ENCODE results near the gene MFSD2A. TPM values are rescaled to one million over a fixed set of nuclear protein-coding genes. Genes with fewer than 3 reads are reported as not detected.
A peak's percentile ranks its signal among the peaks of the same experiment; 100 is the strongest.

The MFSD2A gene
- total and polyA plus RNA-seq, 8 donors, result 0.75 to 16.1 (median 6.4) TPM; not detected in 1

DNA sequence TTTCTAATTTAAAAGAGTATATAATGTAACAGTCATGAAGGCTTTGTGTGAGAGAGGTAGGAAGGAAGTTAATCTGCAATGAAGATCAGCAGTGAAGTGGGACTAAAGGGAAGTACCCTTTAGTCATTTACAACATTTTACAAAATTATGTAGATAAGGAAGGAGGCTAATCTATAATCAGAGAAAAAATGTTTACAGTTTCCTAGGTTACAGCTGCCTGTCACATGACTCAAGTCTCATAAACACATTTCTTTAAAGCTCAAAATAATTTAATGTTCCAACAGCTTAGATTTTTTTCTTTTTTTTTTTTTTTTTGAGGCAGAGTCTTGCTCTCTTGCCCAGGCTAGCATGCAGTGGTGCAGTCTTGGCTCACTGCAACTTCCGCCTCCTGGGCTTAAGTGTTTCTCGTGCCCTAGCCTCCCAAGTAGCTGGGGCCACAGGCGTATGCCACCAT lies 59.3 kb downstream of the MFSD2A start:
- no peaks in the 10 kb centered on the region for H3K36me3 ChIP-seq
- no peak for TF ChIP-seq POLR2A (IDR thresholded peaks at IDR 0.05)
- TF ChIP-seq EP300 (IDR thresholded peaks at IDR 0.05), result no peak
- TF ChIP-seq, protein P1, sequence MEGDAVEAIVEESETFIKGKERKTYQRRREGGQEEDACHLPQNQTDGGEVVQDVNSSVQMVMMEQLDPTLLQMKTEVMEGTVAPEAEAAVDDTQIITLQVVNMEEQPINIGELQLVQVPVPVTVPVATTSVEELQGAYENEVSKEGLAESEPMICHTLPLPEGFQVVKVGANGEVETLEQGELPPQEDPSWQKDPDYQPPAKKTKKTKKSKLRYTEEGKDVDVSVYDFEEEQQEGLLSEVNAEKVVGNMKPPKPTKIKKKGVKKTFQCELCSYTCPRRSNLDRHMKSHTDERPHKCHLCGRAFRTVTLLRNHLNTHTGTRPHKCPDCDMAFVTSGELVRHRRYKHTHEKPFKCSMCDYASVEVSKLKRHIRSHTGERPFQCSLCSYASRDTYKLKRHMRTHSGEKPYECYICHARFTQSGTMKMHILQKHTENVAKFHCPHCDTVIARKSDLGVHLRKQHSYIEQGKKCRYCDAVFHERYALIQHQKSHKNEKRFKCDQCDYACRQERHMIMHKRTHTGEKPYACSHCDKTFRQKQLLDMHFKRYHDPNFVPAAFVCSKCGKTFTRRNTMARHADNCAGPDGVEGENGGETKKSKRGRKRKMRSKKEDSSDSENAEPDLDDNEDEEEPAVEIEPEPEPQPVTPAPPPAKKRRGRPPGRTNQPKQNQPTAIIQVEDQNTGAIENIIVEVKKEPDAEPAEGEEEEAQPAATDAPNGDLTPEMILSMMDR (IDR thresholded peaks at IDR 0.05), result no peak
- TF ChIP-seq POLR2AphosphoS5 (IDR thresholded peaks at IDR 0.05), result no peak
- H3K27me3 ChIP-seq, result no peaks in the 10 kb centered on the region
- H3K9me3 ChIP-seq, result no peaks in the 10 kb centered on the region
- intact Hi-C loops (cut with DNase I; ENCODE audit: low total_unique reads), result no loop called here
- peak overlapping the region in 1 of 5 donors; percentile 19 for H3K27ac ChIP-seq
- no peaks in the 10 kb centered on the region for H3K4me1 ChIP-seq
- H3K4me3 ChIP-seq, result no peak overlapping the region
- WGBS, 5 donors, result 74 to 90% (median 83%) methylated on average over 3 of the region's 3 CpGs
- DNase-seq, result no peak

DNA sequence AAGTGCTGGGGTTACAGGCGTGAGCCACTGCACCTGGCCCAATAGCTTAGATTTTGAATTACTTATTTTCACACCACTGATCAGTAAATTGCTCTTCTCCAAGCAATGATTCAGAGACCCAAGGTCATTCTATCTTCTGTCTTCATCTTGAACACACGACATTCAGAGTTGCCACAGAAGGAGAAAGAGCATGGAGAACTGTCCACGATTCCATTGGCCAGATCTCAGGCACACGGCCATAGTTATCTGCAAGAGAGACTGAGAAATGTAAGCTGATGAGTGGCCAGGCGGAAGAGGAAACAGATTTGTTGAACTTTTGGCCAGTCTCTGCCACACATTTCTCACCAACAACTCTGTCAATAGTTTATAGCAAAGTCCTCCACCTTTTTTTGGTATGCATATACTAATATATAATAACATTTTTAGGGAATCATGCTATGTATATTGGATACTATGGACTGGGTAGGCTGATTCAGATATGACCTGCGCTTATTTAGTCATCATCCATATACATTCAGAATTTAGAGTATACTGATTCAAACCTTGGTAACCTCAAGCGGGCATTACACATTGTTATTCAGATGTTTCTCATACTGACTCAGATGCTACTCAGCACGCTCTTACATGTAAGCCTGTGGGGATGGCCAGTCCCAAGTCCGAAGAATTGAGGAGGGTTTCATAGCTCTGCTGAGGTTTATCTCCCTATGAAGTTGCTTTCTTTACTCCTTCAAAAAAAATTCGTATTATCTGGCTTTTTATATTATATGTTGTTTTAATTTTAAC lies 60.1 kb downstream of the MFSD2A start:
- intact Hi-C loops (cut with DNase I; ENCODE audit: low total_unique reads), result no loop called here
- WGBS, 5 donors, result 61 to 69% (median 66%) methylated on average over 10 of the region's 10 CpGs
- Histone ChIP-seq H3K36me3 (no peaks in the 10 kb centered on the region), H3K4me1 (no peaks in the 10 kb centered on the region), H3K27me3 (no peaks in the 10 kb centered on the region), H3K27ac (peak overlapping the region in 1 of 5 donors; percentile 19), H3K4me3 (no peak overlapping the region), H3K9me3 (no peaks in the 10 kb centered on the region)
- TF ChIP-seq, protein P1 (IDR thresholded peaks at IDR 0.05), result no peak
- no peak for TF ChIP-seq POLR2AphosphoS5 (IDR thresholded peaks at IDR 0.05)
- DNase-seq, result no peak

DNA sequence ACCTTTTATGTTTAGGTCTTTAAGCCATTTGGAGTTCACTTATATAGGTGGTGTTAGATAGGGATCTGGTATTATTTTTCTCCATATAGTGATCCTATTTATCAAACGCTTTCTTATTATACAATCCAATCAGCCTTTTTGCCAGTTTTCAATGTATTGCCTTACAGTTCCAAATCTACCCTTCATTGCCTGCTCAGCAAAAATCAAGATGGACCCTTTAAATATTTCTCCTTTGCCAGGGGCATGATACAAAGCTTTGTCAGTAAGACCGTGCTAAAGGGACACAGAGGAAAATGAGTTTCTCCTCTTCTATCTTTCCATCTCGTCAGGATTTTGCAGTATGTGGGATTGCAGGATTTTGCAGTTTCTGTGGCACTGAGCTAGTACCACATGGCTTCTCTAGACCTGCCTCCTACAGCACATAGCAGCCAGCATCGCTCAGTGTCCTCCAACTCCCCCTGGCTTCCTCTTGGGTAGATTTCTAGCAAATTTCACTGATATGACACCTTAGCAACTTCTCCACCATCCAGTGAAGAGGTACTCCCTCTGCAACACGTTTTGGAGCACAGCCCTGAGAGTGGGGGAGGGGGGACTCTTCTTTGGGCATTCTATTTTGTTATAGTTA lies 63.1 kb downstream of the MFSD2A start:
- H3K9me3 ChIP-seq, result no peaks in the 10 kb centered on the region
- WGBS, 5 donors, result 70 to 80% (median 71%) methylated on average over 5 of the region's 5 CpGs
- no peaks in the 10 kb centered on the region for H3K27me3 ChIP-seq
- H3K4me3 ChIP-seq, result no peak overlapping the region
- no peak overlapping the region for H3K27ac ChIP-seq
- DNase-seq, result no peak
- TF ChIP-seq POLR2A (IDR thresholded peaks at IDR 0.05) (no peak), POLR2AphosphoS5 (IDR thresholded peaks at IDR 0.05) (no peak), EP300 (IDR thresholded peaks at IDR 0.05) (no peak)
- TF ChIP-seq, protein P1 (IDR thresholded peaks at IDR 0.05), result no peak
- H3K4me1 ChIP-seq, result no peaks in the 10 kb centered on the region
- H3K36me3 ChIP-seq, result no peaks in the 10 kb centered on the region
- intact Hi-C loops (cut with DNase I; ENCODE audit: low total_unique reads), result no loop called here

Small RNA genes lying within 50 kb of the gene (small RNA-seq; reads per million reads assigned to genes)
- gene RF00019, result 0 reads per million in 4 donors

Other genes with a start within 250 kb of the MFSD2A start
- 100 to 1,000 TPM in 2 of 5 donors, 10 to 100 TPM in 3; 34.9 to 206 (median 42.9) TPM for gene PPIE, start 216.3 kb upstream of the MFSD2A start, total RNA-seq
- 10 to 100 TPM; 46.7 to 54.5 (median 50.9) TPM for gene PPIE, start 216.3 kb upstream of the MFSD2A start, polyA plus RNA-seq
- gene OXCT2, start 183.8 kb upstream of the MFSD2A start, total RNA-seq, result 1 to 10 TPM in 2 of 5 donors, not detected in 3; 3.1 to 4.8 TPM
- 1 to 10 TPM in 2 of 3 donors, under 1 TPM in 1; 0.53 to 1.5 (median 1.5) TPM for gene OXCT2, start 183.8 kb upstream of the MFSD2A start, polyA plus RNA-seq
- 1 to 10 TPM in 3 of 5 donors, under 1 TPM in 1, not detected in 1; 0.14 to 5.2 (median 1.6) TPM for gene BMP8B, start 166.3 kb upstream of the MFSD2A start, total RNA-seq
- under 1 TPM; 0.31 to 0.68 (median 0.37) TPM for gene BMP8B, start 166.3 kb upstream of the MFSD2A start, polyA plus RNA-seq
- gene TRIT1, start 71.6 kb upstream of the MFSD2A start, total RNA-seq, result 10 to 100 TPM in 3 of 5 donors, 1 to 10 TPM in 2; 4.3 to 42.0 (median 10.5) TPM
- gene TRIT1, start 71.6 kb upstream of the MFSD2A start, polyA plus RNA-seq, result 10 to 100 TPM; 10.3 to 18.5 (median 11.0) TPM
- 10 to 100 TPM in 1 of 5 donors, 1 to 10 TPM in 3, not detected in 1; 4.5 to 39.4 (median 5.8) TPM for gene MYCL, start 53.2 kb upstream of the MFSD2A start, total RNA-seq
- 1 to 10 TPM in 2 of 3 donors, under 1 TPM in 1; 0.61 to 4.4 (median 1.7) TPM for gene MYCL, start 53.2 kb upstream of the MFSD2A start, polyA plus RNA-seq
- gene CAP1, start 85.6 kb downstream of the MFSD2A start, total RNA-seq, result 100 to 1,000 TPM in 4 of 5 donors, 10 to 100 TPM in 1; 99.1 to 252 (median 145) TPM
- 100 to 1,000 TPM in 2 of 3 donors, 10 to 100 TPM in 1; 95.5 to 185 (median 162) TPM for gene CAP1, start 85.6 kb downstream of the MFSD2A start, polyA plus RNA-seq
- 10 to 100 TPM in 4 of 5 donors, 1 to 10 TPM in 1; 3.5 to 79.9 (median 39.6) TPM for gene PPT1, start 142.1 kb downstream of the MFSD2A start, total RNA-seq
- 10 to 100 TPM; 19.7 to 34.6 (median 32.1) TPM for gene PPT1, start 142.1 kb downstream of the MFSD2A start, polyA plus RNA-seq
- 10 to 100 TPM; 12.3 to 38.7 (median 20.1) TPM for gene RLF, start 206.2 kb downstream of the MFSD2A start, total RNA-seq
- 1 to 10 TPM; 3.1 to 4.1 (median 3.8) TPM for gene RLF, start 206.2 kb downstream of the MFSD2A start, polyA plus RNA-seq

Data from stomach (tissue), 9 donors.